HG02798 (cell line): Measurements from ENCODE around the gene STAG3.
"Not testable (repeated sequence)": the region's sequence is repeated elsewhere in the genome, so short reads cannot be mapped to it uniquely, and the experiment has no call there.

ENCODE experiments used
- ATAC-seq: cut with Tn5 transposase; IDR thresholded peaks from one replicate; pipeline ENCODE4 v1.9.1; 2021; ENCODE audit warnings: mild to moderate bottlenecking; ENCODE audit not compliant: unreplicated experiment, poor library complexity

Gene STAG3

DNA sequence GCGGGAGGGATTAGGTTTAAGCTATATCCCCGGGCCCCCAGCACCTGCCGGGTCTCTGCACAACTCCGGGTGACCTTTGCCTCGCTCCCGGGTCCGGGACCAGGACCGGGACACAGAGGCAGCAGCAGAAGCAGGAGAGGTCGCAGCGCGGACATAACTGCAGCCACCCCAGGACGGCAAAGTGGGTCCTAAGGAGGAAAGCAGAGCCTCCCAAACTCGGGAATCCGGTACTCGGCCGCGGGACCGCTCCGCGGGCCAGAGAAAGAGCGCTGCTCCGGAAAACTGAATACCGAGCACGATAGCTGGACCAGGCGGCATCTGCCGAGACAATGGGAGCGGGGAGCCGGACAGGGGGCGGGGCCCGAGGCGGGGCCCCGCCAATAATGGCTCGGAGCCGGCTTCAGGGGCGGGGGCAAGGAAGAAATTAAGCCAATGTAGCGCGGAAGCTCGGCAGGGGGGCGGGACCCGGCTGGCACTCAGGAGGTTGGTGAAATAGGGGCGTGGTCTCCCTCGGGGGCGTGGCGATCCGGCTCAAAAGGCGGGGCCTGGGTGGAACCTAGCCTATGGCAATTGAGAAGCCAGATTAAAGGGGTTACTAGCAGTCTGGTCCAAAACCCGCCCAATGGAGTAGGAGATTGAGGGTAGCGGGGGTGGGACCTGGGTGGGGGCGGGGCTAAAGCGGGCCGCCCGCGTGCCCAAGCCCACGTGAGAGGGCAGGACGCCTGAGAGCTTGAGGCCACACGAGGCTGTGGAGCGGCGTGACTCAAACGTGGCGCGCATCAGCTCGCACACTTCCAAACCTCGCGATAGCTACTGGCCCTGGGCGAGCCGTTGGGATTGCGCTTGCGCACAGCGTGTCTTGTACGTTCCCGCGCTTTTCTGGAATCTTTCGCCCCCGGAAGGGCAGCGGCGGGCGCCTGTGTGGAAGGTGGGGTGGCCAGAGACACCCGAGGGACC is at the start of gene STAG3, which contains the start of gene GPC2:
TSS of gene STAG3 (plus strand) at position 874 of the 957 bp plus-strand sequence. CDS start 2,639 bp downstream, outside the sequence.
TSS of gene GPC2 (minus strand) at position 337 of the 957 bp plus-strand sequence. CDS start at position 155, 182 bp downstream.
- ATAC-seq, result peak; percentile 90

DNA sequence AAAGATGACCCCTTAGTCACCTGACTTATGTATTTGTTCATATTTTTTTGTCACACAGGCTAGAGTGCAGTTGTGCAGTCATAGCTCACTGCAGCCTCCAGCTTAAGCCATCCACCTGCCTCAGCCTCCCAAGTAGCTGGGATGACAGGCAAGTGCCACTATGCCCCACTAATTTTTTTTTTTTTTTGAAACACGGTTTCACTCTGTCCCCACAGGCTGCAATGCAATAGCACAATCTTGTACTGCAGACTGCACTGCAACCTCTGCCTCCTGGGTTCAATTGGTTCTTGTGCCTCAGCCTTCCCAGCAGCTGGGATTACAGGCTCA is 49.1 kb upstream of the STAG3 start:
- no peak for ATAC-seq

DNA sequence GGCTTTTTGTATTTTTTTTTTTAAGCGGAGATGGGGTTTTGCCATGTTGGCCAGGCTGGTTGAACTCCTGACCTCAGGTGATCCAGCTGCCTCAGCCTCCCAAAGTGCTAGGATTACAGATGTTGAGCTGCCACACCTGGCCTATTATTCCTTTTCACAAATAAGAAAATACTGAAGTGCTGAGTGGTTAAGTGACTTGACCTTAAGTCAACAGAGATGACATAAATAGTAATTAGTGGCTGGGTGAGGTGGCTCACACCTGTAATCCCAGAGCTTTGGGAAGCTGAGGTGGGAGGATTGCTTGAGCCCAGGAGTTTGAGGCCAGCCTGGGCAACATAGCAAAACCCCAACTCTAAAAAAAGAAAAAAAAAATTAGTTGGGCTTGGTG is 47.5 kb upstream of the STAG3 start:
- not testable (repeated sequence) for ATAC-seq

DNA sequence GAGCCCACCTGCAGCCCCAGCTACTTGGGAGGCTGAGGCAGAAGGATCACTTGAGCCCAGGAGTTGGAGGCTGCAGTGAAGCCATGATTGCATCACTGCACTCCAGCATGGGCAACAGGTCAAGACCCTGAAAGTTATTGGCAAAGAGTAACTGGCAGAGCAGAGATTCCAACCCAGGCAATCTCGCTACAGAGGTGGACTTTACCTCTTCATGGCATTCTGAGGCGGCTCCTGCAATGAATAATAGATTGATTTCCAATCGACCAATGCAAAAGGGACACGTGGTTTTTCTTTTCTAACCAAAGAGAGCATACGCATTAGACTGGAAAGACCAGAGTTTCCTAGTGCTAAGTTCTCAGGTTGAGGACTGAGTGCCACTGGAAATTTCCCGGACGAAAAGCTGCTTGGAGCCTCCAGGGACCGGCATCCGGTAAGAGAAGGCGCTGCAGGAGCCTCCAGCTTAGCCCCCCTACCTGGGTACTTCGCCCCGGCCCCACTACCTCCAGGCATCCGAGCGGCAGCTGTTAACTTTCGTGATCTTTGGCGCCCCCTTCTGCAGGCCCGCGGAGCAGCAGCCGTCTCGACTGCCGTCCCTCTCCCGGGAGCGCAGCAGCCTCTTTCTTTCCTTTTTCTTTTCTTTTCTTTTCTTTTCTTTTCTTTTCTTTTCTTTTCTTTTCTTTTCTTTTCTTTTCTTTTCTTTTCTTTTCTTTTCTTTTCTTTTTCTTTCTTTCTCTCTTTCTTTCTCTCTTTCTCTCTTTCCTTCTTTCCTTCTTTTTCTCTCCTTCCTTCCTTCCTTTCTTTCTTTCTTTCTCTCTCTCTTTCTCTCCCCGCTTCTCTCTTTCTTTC is 46.9 kb upstream of the STAG3 start:
- no peak for ATAC-seq

GRCh38 chr7:100132126-100132525 is 45.6 kb upstream of the STAG3 start:
- no peak for ATAC-seq

GRCh38 chr7:100132697-100133151 is 45.0 kb upstream of the STAG3 start:
- ATAC-seq, result peak; percentile 76

- no peak for ATAC-seq
Measured at GRCh38 chr7:100137851-100138760, 39.6 kb upstream of the STAG3 start.

GRCh38 chr7:100141555-100141949 is 36.2 kb upstream of the STAG3 start:
- no peak for ATAC-seq

DNA sequence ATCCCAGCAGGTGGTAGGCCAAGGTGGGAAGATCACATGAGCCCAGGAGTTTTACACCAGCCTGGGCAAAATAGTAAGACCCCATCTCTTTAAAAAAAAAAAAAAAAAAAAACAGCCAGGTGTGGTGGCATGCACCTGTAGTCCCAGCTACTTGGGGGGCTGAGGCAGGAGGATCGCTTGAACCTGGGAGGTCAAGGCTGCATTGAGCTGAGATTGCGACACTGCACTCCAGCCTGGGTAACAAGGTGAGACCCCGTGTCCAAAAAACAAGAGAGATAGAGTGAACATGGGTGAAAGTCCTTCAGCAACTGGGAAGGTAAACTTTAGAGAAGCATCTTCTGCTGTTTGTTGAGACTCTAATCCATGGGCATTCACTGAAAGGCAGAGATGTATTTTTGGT is 35.3 kb upstream of the STAG3 start:
- ATAC-seq, result no peak

DNA sequence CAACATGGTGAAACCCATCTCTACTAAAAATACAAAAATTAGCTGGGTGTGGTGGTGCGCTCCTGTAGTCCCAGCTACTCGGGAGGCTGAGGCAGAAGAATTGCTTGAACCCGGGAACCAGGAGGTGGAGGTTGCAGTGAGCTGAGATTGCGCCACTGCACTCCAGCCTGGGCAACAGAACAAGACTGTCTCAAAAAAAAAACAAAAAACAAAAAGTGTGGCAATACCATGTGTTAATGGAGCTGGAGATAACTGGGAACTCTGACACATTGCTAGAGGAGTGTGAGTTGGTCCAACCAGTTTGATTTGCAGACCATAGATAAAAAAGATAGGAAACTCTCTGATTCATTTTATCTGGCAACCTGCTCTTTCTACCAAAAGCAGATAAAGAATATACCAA is 31.4 kb upstream of the STAG3 start:
- ATAC-seq, result not testable (repeated sequence)

- no peak for ATAC-seq
Measured at GRCh38 chr7:100147278-100147677, 30.4 kb upstream of the STAG3 start.

DNA sequence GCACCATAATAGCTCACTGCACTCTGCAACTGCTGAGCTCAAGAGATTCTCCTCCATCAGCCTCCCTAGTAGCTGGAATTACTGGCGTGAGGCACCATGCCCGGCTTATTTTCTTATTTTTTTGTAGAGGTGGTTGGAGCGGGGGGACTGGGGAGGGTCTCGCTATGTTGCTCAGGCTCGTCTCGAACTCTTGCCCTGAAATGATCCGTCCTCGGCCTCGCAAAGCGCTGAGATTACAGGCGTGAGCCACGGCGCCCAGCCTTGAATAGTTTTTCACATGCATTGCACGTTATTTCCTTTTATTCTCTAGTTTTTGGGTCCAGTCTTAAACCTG is 29.5 kb upstream of the STAG3 start:
- no peak for ATAC-seq

- ATAC-seq, result peak; percentile 99
Measured at GRCh38 chr7:100148559-100149328, 29.0 kb upstream of the STAG3 start, which contains the start of gene LAMTOR4. Gene LAMTOR4 (plus strand): TSS chr7:100148918. CDS start chr7:100148973, 55 bp downstream.

DNA sequence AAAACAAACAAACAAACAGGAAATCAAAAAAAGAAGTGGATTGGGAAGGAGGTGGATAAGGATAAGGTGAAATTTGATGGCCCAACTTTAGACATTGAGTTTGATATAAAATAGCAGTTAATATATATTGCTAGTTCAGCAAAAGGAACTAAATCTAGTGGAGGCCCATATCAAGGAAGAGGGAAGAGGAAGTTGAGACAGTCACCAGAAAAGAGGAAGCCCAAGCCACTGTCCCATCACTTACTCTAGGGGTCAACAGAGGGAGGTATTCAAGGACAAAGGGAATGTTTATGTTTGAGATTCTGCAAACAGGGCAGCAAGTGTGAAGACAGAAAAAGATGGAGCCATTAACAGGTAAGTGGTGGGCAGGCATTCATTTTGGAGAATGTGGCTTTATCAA is 25.3 kb upstream of the STAG3 start:
- no peak for ATAC-seq

DNA sequence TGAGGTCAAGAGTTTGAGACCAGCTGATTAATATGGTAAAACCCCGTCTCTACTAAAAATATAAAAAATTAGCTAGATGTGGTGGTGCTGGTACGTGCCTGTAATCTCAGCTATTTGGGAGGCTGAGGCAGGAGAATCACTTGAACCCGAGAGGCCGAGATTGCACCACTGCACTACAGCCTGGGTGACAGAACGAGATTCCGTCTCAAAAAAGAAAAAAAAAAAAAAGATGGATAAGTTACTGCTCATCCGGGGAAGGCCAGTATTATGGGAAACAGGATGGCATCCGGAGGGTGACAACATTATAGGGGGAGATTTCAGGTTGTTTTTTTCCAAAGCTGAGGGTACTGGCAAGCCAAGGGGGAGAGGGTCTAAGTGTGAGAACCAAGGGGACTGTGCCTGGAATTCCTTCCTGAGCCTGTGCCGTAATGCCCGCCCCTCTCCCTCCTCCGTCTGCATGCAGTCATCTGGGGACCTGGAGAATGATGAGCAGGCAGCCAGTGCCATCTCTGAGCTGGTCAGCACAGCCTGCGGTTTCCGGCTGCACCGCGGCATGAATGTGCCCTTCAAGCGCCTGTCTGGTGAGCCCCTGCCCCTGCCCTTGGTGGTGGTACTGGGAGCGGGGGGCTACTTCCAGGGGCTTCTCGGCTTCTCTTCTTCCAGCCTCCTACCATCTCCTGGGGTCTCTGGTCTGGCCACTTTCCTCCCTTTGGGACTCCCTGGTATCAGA is 24.6 kb upstream of the STAG3 start:
- ATAC-seq, result no peak

- no peak for ATAC-seq
Measured at GRCh38 chr7:100153708-100154535, 23.8 kb upstream of the STAG3 start.

GRCh38 chr7:100154651-100155491 is 22.8 kb upstream of the STAG3 start:
- ATAC-seq, result no peak
